HPDE6-E6E7 (cell line): Measurements from ENCODE around the gene ZNF189.

Experiments
- DNase-seq: peaks from one replicate; pipeline ENCODE4 v3.0.0; 2011; ENCODE audit warnings: missing footprints; ENCODE audit errors: extremely low spot score

ZNF189 gene

DNA sequence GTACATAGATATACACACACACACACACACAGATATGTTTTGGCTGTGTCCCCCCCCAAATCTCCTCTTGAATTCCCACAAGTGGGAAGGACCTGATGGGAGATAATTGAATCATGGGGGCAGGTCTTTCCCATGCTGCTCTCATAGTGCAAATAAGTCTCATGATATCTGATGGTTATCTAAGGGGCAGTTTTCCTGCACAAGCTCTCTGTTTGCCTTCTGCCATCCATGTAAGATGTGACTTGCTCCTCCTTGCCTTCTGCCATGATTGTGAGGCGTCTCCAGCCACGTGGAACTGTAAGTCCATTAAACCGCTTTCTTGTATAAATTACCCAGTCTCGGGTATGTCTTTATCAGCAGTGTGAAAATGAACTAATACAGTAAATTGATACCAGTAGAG, 52.8 kb downstream of the ZNF189 start:
- DNase-seq: no peak

DNA sequence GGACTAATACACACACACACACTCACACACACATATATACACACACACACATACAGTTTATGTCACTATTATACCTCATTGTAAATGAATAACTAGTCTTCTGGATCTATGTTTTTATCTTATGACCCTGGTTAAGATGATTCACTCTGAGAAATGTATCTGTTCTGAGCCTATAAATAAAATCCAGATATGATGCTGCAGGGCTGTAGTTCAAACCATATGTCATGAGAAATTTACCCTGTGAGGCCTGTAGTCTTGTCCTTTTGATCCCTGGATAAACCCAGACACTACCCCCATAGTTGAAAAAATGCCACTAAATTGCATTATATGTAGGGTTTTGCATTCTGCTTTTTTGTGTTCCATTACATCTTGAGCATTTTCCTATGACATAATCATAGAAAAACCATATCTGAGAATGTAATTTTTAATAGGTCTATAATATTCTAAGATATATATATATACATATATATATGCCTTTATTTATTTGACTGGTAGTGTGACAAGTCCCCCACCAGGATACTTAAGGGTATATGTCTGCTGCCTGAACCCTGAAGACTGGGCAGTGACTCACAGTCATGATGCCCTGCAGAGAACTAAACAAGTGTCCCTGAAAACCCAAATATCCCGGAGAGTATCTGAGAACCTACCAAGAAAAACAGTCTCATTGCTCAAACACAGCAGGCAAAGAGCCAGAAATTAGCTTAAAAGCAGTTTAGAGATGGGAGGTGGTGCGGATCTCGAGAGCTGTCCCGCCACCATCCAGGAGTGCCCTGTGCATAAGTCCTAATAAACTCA, 55.3 kb downstream of the ZNF189 start:
- DNase-seq: no peak

DNA sequence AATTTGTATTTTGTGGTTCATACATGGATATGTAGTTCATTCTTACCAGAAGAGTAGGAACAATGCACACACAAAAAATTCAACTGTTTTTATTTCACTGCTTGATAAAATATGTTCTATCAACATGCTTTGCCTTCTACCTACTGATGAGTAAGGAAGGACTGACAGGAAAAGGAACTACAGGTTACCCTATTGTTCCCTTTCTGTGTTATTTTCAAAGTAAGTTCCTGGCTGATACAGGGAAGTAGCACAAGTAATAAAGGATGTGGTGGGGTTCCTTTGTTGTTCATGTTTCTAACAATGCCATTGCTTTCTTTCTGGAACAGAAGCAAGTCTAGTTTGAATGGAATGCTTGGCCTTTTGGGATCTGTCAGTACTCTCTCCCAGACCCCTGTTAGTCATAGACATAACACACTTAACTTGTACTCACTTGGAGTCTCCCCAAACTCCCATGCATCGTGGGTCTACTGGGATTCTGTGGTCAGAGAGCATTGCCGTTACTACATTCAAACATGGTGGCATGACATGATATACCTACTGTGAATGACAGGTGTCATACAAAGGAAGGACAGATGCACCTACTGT, 57.1 kb downstream of the ZNF189 start:
- no peak for DNase-seq

DNA sequence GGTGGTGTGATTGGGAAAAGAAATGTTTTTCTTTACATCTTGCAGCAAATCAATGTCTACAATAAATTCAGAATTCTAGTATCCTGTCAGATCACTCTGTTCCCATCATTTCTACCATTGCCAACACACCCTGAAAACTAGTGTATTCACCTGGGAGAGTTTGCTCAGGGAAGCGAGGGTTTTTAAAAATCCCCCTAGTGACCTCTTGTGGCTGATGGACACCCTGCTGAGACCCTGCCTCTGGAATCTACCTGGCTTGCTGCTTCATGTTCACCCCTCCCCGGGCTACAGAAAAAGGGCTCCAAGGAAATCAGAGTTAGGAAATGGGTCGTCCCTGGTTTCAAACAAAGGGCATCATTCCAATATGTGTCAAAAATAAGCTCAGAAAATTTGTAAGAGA, 58.4 kb downstream of the ZNF189 start:
- DNase-seq: no peak

DNA sequence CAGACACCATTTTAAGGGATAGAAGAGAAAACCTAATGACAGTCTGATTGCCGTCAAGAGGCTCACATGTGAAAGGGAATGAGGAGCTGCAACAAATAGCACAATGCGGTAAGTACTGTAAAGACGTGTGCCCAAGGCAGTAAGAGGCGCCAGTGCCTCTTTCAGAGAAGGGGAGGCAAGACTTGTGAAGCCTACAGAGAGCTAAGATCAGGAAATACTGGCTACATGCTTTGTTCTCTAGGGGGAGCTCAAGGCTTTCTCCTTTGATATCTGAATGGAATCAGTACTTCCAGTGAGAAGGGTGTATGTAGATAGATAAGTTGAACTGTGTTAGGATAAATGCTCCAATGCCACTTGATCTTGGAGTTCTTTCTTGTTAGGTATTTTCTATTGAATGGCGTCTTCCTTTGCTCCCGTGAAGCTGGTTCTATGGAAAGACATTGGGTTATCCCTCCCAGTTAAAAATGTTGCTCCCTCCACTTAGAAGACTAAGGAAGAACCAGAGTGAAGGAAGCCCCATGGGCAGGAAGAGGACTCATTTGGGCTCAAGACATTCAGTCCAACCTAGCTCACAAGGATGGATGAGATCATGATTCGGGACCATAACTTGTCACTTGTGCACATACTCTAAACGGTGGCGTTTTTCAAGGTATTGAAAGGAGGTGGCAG, 60.4 kb downstream of the ZNF189 start:
- peak; percentile 60 for DNase-seq
